Fibroblast of the conjunctiva (primary cell): Measurements from ENCODE around the gene PRPSAP2.
"Not testable (repeated sequence)": the region's sequence is repeated elsewhere in the genome, so short reads cannot be mapped to it uniquely, and the experiment has no call there.

ENCODE experiments used
- DNase-seq: peaks from one replicate; pipeline ENCODE4 v3.0.0-alpha.2; 2010; ENCODE audit warnings: low read depth

Gene PRPSAP2, protein sequence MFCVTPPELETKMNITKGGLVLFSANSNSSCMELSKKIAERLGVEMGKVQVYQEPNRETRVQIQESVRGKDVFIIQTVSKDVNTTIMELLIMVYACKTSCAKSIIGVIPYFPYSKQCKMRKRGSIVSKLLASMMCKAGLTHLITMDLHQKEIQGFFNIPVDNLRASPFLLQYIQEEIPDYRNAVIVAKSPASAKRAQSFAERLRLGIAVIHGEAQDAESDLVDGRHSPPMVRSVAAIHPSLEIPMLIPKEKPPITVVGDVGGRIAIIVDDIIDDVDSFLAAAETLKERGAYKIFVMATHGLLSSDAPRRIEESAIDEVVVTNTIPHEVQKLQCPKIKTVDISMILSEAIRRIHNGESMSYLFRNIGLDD

DNA sequence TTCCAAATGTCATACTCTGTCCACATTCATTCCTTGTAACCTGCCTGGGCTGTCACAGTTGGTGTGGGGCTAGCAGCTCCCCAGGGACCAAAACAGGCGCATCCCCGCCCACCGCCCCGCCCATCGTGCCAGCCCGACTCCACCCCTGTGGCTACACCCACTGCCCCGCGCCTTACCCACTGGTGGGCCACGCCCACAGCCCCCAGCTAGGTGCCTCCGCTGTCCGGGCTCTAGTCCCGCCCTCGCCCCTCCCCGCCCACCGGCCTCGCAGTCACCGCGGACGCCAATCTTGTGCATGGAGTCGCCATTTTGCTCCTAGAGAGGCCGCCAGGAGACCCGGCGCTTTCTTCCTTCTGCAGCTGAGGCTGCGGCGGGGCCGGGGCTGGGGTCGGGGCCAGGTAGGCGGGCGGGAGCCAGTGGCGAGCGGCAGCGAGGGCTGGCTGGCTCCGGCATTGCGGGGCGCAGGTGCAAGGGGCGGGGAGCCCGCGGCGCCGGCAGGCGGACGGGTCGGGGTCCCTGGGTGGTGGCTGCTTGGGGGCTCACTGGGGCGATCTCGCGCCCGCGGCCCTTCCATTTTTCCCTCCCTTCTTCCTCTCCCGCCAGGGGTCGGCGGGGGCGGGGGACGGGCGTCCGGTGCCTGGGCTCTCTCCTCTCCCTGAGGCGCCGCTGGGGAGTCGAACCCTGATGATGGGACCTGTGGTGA, at the start of gene PRPSAP2:
TSS of gene PRPSAP2 (plus strand) at position 268 of the 703 bp plus-strand sequence. CDS start 7,703 bp downstream, outside the sequence.
- DNase-seq = peak; percentile 92

DNA sequence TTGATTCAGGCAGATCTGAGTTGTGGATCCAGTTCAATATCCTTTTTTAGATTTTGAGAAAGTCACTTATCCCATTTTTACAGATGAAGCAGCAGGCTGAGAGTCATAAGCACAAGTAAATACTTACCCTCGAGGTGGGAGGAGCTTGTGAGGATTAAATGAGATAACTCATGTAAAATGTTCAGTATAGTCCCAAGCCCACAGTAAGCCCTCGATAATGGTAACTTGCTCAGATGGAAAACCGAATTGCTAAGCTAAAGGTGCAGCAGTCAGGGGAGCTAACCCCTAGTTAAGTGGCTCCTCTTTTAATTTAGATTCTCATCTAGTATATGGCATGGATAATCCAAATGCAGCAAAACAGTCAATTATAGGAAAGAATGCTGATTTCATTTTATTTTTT, 42.0 kb upstream of the PRPSAP2 start:
- DNase-seq = not testable (repeated sequence)

DNA sequence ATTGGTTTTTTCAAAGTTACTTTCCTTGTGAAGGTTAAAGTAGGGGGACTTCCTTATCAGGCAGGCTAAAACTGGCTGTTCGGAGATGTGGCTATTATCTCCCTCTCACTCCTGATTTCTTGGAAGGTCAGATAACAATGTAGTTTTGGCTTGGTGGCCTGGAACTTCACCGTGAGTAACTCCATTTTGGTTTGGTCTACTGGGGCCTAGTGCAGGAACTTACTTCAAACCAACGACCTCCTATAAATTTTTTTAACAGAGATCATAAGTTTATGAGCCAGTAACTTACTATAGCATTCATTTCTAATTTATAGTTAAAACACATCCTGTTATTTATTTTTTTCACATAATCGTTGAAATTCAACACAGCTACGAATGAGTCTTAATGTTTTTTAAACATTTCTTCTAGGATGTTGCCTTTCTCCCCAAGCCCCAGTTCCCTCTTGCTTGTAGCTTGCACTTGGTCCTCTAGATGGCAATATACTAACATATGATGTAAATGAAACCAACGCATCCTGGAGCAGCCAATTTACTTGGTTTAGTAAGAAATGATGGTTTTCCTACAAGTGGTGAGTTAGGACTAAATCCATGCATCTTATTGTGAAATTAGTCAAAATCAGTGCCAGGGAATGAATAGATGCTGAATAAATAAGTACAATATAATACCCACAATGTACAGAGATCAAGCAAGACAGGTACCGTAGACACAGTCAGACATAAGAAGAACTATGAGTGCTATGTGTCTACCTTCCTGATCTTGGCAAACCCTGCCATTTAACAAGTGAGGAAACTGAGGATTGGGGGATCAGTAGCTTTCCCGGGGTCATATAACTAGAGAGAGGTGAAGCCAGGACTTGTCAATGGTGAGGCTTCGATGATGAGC, 41.2 kb upstream of the PRPSAP2 start:
- DNase-seq = peak; percentile 77

DNA sequence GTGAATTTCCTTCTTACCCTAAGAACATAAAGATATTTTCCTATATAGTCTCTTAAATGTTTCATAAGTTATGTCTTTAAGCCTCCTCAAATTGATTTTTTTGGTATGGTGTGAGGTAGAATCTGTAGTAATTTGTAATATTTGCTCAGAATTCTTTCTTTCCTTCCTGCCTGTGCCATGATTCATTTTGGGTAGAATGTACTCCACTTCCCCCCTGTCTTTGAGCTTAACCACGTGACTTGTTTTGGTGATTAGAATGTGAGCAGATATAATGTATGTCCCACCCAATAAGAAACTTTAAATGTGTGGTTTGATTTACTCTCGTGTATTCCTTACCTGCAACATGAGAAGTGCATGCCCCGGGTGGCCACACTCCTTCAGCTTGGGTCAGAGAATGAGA, 36.5 kb upstream of the PRPSAP2 start:
- DNase-seq = not testable (repeated sequence)

DNA sequence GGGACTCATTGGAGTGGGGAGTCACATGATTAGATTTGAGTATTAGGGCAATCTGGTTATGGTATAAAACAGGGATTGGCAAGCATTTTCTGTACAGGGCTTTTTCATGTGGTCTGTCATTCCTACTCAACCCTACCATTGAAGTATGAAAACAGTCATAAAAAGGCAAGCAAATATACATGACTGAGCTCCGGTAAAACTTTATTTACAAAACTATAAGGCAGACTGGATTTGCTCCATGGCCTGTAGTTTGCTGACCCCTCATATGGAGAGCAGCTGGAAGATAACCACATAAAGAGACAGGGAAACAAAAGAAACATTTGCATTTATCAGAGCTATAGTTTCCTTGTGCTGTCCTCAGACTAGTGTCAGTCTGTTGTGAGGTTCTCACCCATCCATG, 30.3 kb upstream of the PRPSAP2 start:
- DNase-seq = not testable (repeated sequence)

DNA sequence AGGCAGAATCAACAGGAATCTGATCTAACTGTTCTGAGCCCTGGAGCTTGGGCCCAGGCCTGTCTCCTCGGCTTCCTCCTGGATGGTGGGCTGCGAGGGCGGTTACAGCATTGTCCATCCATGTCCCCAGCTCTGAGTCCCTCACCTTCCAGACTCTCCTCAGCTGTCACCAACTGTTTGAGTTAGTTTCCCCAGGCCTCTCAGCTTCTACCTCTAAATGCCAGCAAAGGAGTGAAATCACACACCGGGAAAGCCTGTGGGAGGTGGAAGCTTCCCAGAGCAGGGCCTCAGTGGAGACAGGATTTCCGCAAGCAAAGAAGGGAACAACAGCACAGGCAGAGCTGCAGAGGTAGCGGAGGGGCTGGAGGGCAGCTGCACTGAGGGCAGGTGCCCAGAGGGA, 9.4 kb upstream of the PRPSAP2 start:
- DNase-seq = no peak

DNA sequence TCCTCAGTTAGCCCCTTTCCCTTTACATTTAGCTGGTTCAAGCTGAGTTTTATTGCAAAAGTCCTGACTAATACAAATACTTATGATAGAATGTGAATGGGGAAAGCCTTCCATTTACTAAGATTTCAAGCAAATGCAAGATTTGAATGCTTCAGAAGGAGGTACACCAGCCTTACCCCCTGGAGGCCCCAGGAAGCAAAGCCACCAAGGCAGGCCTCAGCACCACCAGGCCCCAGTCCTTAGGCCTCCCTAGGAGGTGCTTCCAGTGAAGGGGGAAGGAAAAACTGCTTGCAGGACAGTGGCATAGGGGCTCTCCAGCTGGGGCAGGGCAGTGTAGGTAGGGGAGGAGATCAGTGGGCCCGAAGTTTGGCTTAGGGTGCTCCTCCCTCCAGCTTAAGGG, 7.3 kb upstream of the PRPSAP2 start:
- DNase-seq = no peak

DNA sequence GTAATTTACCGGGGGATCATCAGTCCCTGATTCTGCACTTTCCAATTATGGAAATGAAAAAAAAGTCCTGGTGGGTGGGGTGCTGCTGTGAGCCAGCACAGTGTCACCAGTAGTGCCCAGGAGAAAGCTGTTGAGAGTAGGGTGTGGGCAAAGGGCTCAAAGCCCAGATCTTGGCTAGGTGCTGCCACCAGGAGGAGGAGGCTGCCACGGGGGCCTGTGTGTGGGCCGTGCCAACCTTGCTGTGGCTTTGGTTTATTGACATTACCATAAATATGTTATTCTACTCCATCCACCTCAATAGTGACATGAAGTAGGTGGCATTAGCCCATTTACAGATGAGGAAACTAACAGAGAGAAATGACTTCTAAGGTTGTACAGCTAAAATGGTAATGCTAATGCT, 6.7 kb upstream of the PRPSAP2 start:
- DNase-seq = no peak

DNA sequence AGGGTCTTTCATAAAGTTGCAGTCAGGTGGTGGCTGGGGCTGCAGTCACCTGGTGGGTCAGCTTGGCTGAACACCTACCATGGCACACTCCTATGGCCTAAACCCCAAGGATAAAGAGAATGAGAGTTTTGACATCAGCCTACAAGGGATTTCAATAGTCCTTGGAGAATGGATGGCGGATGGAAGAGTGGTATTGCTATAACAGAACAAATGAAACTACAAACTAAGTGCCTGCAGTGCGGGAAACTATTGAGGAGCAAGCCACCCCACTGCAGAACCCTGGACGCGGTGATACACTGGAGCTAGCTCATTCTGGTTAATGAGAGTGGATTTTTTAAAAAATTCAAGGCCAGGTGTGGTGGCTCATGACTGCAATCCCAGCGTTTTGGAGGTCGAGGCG, 3.0 kb upstream of the PRPSAP2 start:
- no peak for DNase-seq

DNA sequence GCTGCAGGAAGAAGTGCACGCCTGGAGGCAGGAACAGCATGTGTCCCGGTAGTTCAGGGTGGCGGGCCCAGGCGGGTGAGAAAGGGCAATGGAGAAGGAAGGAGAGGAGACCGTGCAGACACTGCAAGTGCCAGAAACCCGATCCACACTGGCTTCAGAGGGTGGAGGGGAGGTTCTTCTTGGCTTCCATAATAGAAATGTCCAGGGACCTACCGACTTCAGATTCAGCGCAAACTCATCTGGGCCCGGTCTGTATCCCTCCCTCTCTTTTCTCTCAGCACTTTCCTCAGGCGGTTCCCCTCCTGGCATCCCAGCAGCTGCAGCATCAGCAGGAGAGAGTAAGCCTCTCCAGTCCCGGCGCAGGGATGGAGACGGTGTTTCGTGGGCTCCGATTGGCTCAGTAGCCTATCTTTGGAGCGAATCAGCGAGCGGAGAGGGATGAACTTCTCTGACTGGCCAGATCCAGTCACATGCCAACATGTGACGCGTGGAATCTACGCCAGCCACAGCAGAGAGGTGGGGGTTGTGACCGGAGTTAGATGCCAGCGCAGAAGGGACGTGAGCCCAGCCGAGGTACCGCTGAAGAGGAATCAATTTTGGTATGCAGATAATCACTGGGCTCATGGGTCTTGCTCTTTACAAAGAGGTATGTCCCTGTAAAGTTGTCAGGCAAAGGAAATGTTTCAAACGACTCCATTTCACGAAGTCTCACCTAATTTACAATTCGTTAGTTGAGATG, 1.9 kb upstream of the PRPSAP2 start:
- peak; percentile 89 for DNase-seq

DNA sequence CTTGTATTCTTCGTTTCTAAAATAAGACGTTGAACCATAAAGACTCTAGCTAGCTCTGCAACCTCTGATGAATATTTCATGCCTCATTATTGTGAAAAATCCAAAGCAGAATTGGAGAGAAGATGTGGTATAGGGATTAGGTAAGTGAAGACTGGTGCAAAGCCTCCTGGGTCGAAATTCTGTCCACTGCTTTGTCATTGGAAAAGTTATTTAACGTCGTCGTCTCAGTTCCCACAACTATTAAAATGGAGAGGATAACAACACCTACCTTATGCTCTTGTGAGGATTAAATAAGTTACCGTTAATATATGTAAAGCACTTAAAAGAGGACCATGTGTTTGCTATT, 1.4 kb upstream of the PRPSAP2 start:
- no peak for DNase-seq

DNA sequence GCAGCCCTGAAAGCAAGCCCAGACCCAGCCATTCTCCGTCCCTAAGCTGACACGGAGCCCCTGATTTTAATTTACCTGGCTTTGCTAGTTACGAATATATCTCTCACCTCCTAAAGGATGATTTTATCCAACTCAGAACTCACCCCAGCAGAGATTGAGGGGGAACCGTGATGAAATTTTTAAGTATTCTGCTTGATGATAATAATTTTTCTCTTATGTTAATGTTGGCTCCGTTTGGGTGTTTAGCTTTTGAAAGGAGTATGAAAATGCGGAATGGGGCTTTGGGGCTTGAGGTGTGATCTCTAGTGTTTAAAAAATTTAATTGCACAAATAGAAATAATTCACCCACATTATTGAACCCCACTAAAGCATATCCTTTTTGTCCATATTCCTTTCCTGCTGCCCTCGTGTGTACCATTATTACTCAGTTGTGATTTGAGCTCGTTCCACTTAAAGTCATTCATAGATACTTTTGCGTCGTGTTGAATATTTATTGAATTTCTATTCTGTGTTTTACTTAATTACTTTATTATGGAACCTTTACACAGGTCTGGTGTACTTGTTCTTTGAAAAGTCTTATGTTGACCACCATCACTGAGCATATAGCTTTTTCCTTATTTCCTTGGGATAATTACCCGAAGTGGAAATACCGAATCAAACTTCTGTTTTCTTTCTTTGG, 775 bp downstream of the PRPSAP2 start:
- DNase-seq = no peak

DNA sequence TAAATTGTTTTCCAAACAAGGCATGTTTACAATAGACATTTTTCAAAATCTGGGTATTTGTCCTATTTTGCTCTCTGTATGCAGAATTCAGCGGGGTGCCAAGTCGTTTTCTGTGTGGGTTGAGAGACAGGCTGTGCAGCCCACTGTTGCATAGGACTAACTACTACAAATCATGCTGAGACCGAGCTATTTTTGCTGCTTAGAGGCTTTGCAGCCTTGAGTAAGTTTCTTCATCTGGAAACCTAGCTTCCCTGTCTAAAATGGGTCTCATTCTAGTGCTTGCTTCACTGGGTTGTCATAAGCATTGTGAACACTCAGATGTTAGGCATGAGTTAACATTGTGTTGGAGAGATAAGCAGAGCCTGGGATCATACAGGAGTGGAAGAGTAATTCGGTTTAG, 1.3 kb downstream of the PRPSAP2 start:
- DNase-seq = no peak

DNA sequence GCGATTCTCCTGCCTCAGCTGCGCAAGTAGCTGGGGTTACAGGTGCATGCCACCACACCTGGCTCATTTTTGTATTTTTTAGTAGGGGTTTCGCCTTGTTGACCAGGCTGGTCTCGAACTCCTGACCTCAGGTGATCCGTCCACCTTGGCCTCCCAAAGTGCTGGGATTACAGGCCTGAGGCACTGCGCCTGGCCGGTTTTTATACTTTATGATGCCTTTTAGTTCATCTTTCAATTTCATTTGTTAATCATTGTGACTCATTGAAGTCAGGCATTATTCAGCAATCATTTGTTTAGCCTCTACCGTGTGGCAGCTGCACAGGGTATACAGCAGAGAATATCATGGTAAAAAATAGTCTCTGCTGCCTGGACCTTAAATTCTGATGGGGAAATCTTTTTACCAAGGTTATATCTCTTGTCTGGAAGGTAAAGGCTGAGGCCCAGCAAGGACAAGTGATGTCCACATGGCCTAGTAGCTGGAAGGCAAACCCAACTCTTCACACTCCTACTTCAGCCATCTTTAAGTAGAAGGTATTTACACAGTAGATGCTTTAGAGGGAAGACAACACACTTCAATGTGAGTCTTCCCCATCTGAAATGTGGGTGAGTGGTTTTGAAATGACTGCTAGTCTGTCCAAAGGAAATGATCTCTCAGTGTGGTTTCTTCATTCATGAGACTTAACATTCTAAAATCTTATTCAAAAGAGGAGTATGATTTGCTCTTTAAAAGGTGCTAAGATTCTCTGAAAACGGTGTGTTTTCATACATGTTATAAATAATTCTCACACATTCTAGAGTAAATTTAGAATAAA, 2.4 kb downstream of the PRPSAP2 start:
- DNase-seq = no peak

DNA sequence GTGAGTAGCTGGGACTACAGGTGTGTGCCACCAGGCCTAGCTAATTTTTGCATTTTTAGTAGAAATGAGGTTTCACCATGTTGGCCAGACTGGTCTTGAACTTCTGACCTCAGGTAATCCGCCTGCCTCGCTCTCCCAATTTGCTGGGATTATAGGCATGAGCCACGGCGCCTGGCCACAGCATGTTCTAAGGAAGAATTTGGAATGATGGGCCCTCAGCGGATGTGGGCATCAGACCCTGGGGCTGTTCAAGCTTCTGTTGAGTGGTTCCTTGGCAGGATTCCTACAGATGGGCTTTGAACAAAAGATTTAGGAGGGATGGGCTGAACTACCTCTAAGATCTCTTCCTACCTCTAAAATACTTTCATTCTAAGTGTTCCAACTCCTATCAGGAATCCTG, 4.1 kb downstream of the PRPSAP2 start:
- DNase-seq = no peak

DNA sequence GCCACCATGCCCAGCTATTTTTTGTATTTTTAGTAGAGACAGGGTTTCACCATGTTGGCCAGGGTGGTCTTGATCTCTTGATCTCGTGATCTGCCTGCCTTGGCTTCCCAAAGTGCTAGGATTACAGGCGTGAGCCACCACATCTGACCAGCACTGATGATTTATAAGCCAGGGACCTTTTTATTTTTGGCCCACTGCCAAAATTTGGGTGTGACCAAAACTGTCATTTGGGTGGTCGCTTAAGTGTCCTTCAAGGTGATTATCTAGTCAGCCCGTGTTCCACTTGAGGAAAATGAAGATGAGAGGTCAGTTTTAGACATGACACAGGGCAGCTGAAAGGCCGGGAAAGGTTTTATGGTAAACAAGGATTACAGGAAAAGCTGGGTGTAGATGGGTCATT, 7.1 kb downstream of the PRPSAP2 start:
- not testable (repeated sequence) for DNase-seq

DNA sequence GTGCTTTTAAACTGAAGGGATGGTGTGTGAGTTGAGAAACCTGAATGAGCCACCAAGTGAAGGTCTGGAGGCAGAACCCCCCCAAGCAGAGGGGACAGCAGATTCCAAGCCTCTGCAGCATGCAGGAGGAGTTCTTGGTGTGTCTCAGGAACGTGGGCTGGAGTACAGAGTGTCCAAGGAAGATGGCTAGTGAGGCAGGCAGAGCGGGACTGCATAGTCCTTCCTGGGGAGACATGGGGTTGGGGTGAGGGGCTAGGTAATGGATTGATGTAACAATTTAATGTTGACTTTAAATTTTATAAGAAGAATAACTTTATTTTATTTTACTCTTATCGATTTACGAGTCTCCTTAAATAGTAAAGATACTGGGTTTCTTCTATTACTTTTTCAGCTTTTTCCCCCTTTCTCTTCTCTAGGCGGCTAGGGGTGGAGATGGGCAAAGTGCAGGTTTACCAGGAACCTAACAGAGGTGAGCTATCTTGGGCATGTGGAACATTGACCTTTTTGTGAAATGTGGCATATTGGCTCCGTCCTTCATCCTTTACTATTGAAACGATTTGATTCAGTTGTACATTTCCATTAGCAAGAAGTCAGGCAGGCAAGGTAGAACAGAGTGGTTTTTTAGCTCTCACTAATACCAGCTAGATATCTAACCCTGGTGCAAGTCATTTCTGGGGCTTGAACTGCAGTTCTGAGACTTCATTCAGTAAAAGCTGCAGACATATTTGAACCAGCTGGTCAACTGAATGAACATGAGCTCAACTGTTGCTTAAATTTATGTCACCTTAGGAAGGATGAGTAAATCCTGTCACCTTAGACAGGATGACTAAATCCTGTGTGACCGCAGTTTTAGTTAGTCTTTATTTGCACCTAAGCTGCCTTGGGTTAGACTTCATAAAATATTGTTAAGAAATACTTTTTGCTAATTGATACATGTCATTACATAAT, 9.2 kb downstream of the PRPSAP2 start:
- no peak for DNase-seq

DNA sequence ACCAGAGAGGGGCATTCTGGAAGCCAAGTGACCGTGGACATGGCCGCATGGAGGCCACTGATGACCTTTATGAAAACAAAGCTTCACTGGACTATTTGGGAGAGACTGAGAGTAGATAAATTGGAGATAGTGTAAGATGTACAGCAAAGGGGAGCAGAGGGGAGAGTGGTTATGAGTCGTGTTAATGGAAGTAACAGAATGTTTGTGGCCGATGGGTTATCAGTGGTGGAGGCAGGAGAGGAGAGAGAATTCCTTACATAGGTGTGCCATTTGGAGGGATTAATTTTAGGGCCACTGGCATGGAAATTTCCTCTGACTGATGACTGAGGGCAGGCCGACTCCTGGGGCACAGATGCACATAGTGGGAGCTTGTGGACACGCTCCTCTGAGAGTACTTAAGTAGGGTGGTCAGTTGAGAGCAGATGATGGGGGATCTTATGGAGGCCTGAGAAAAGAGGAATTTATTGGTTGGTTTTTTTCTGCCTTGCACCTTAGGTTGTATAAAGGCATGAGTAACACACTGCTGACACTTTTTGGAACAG, 19.2 kb downstream of the PRPSAP2 start:
- no peak for DNase-seq

DNA sequence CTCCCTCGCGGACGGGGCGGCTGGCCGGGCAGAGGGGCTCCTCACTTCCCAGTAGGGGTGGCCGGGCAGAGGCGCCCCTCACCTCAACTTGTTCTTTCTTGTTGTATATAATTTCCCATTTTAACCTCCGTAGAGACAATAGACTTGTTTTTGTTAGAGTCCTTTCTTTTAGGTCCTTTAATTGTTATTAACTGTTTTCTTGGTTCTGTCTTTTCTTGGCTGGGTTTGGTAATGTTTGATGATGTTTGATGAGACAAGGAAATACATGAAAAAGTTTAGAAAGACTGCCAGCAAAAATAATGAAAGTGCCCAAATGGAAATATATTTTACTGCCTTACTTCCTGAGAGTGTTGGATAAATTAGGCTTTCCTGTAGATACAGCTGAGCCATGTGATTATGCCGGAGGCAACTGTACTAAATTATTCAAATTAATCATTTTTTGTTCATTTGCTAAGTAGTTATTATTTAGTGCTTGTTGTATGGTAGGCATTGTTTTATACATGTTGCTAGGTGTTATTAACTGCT, 30.9 kb downstream of the PRPSAP2 start:
- DNase-seq = no peak
